ENCODE measurements around the gene MLLT3. TPM values are rescaled to one million over a fixed set of nuclear protein-coding genes. Genes with fewer than 3 reads are reported as not detected.
A peak's percentile ranks its signal among the peaks of the same experiment; 100 is the strongest.

MLLT3 gene
- total RNA-seq, 4 donors from 2014 or later, result 29.8 to 51.0 (median 47.1) TPM

GRCh38 chr9:20295555-20295954, 326.7 kb downstream of the MLLT3 start:
- Histone ChIP-seq H3K4me1 (no peaks in the 10 kb centered on the region), H3K9me3 (no peaks in the 10 kb centered on the region), H3K27ac (no peak overlapping the region), H3K27me3 (no peaks in the 10 kb centered on the region), H3K4me3 (replicated peaks in 1 of 3) (no peak overlapping the region), H3K36me3 (no peaks in the 10 kb centered on the region)
- TF ChIP-seq POLR2A (IDR thresholded peaks at IDR 0.05), result no peak
- TF ChIP-seq CTCF (IDR thresholded peaks at IDR 0.05), result no peak
- no peak for DNase-seq
- WGBS, 2 donors, result 88 to 97% methylated on average over 1 of the region's 1 CpG
- intact Hi-C loops (cut with DNase I), result no loop called here

GRCh38 chr9:20294046-20294750, 328.1 kb downstream of the MLLT3 start:
- Histone ChIP-seq H3K36me3 (no peaks in the 10 kb centered on the region), H3K9me3 (no peaks in the 10 kb centered on the region), H3K27me3 (no peaks in the 10 kb centered on the region), H3K27ac (no peak overlapping the region), H3K4me3 (replicated peaks in 1 of 3) (no peak overlapping the region), H3K4me1 (no peaks in the 10 kb centered on the region)
- intact Hi-C loops (cut with DNase I), result no loop called here
- no peak for DNase-seq
- WGBS, 2 donors, result 87 to 88% methylated on average over 6 of the region's 6 CpGs
- TF ChIP-seq POLR2A (IDR thresholded peaks at IDR 0.05) (no peak), CTCF (IDR thresholded peaks at IDR 0.05) (no peak)

DNA sequence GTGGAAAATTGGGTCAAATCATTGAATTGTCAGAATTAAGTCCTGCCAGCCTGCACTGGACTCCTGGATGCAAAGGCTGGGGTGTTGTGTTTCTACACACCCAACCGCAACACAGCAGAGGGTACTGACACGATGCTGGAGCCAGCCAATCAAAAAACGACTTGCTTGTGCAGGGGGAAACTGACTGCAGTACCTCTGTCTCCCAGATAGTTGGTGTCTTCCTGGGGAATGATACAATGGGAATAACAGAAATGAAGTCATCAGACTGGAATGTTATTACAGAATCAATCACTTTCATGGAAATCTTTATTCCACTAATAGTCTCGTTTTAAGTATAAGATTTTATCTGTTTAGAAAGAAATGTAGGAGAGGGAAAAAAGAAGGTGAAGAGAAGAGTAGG, 330.3 kb downstream of the MLLT3 start:
- no peak for TF ChIP-seq POLR2A (IDR thresholded peaks at IDR 0.05)
- no peak for TF ChIP-seq CTCF (IDR thresholded peaks at IDR 0.05)
- no peaks in the 10 kb centered on the region for H3K27me3 ChIP-seq
- H3K4me3 ChIP-seq (replicated peaks in 1 of 3), result no peak overlapping the region
- DNase-seq, result no peak
- WGBS, 2 donors, result 73 to 76% methylated on average over 4 of the region's 4 CpGs
- H3K27ac ChIP-seq, result no peak overlapping the region
- H3K4me1 ChIP-seq, result no peaks in the 10 kb centered on the region
- H3K36me3 ChIP-seq, result no peaks in the 10 kb centered on the region
- intact Hi-C loops (cut with DNase I), result no loop called here
- H3K9me3 ChIP-seq, result no peaks in the 10 kb centered on the region

Small RNA genes lying within 50 kb of the gene (microRNA-seq; reads per million reads assigned to microRNA genes)
- gene MIR4473 (13.5 reads per million, percentile 31 among the genes with 10 or more reads in this experiment), gene MIR4474 (not detected)

Small RNA genes lying within 50 kb of the gene (small RNA-seq; reads per million reads assigned to genes)
- gene MIR4473 (not detected), gene MIR4474 (not detected), gene RNU4-26P (not detected)

Other genes starting within 250 kb of the MLLT3 start
- gene FOCAD, start 61.8 kb upstream of the MLLT3 start, total RNA-seq, result 100 to 1,000 TPM in 1 of 4 donors, 10 to 100 TPM in 3; 49.3 to 139 (median 92.8) TPM

Measured in thyroid gland (tissue), 4 donors.